ENCODE results near the gene ZDHHC16. TPM values are rescaled to one million over a fixed set of nuclear protein-coding genes. Genes with fewer than 3 reads are reported as not detected.
"Not testable (repeated sequence)": the region's sequence is repeated elsewhere in the genome, so short reads cannot be mapped to it uniquely, and the experiment has no call there.

The ZDHHC16 gene
- polyA plus RNA-seq, 3 donors, result 19.6 to 31.8 (median 25.2) TPM

DNA sequence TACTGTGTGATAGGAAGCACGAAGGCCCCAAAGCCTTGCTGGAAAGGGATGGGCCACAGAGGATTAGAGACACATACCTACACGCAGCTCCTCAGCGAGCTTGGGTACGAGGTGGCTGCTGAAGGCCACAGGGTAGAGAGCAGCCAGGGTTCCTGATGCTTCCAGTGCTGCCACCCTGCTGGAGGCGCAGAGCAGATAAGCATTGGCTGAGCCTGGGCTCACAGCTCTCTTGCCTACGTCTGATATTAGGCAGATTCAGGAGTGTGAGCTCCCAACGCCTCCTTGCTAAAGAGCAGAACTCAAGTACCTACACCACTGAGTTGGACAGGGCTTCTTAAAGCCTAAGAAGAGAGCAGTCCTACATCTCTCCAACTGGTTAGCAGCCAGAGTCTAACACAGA is 20.0 kb downstream of the ZDHHC16 start:
- 89 to 90% (median 90%) methylated on average over 7 of the region's 7 CpGs for WGBS, 3 donors
- no peak overlapping the region for H3K27ac ChIP-seq (ENCODE audit: low read depth, low read length)

DNA sequence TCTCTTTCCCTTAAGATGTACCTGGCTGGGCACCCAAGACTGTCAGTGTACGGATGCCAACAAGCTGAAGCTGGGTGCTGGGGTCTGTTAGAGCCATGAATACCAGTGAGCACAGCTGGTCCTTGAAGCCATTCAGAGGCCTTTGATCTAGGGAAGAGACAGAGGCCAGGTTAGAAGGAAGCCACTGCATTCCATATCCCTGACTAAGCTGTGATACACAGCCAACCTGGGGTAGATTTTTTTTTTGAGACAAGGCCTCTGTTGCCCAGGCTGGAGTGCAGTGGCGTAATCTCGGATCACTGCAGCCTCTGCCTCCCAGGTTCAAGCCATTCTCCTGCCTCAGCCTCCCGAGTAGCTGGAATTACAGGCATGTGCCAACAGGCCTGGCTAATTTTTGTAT is 20.8 kb downstream of the ZDHHC16 start:
- H3K27ac ChIP-seq (ENCODE audit: low read depth, low read length), result no peak overlapping the region
- WGBS, 3 donors, result 93 to 95% (median 93%) methylated on average over 4 of the region's 4 CpGs

DNA sequence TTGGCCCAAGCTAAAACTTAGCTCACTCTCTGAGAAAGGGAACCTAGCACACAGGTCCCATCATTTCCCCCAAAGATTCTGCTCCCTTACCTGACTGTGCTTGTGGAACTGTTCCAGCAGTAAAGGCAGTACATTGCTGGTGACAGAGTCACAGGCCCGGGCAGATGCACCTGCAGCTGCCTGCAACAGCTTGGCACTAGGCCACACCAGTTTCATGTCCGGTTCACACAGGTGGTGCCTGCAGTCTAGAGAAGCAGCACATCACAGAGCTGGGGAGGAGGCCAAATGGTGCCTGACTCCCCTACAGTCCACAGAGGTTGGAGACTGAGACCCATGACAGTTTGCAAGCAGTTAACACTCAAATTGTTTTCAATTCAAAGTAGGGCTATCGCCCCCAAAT is 22.2 kb downstream of the ZDHHC16 start:
- H3K27ac ChIP-seq (ENCODE audit: low read depth, low read length), result no peak overlapping the region
- 80 to 82% (median 81%) methylated on average over 3 of the region's 3 CpGs for WGBS, 3 donors

DNA sequence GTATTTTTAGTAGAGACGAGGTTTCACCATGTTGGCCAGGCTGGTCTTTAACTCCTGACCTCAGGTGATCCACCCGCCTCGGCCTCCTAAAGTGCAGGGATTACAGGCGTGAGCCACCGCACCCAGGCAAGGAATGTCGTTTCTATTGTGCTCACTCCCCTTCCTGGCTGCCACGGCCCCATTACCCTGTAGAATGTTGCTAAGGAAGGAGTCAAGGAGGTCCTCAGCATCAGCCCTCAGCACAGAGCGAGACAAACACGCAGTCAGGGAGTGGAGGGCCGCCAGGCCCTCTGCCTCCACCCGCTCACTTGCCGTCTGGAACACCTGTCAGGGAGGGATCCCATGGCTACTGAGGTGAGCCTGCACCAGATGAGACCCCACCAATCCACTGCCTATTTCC is 22.8 kb downstream of the ZDHHC16 start:
- H3K27ac ChIP-seq (ENCODE audit: low read depth, low read length), result not testable (repeated sequence)
- 94 to 96% (median 94%) methylated on average over 12 of the region's 12 CpGs for WGBS, 3 donors

DNA sequence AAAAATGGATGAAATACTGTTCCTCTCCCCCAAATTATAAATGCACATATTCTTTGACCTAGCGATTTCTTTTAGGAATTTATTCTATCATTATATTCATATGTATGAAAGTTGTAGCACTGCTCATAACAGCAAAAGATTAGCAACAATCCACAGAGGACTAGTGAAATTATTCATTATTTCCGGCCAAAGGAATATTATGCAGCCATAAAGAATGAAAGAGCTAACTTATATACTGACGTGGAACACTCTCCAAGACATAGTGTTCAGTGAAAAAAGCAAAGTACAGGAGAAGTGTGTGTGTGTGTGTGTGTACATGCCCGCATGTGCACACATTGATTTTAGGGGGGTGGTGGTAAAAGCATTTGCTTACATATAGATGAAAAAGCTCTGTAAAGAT is 28.9 kb downstream of the ZDHHC16 start:
- 96 to 99% (median 98%) methylated on average over 4 of the region's 4 CpGs for WGBS, 3 donors
- no peak overlapping the region for H3K27ac ChIP-seq (ENCODE audit: low read depth, low read length)

DNA sequence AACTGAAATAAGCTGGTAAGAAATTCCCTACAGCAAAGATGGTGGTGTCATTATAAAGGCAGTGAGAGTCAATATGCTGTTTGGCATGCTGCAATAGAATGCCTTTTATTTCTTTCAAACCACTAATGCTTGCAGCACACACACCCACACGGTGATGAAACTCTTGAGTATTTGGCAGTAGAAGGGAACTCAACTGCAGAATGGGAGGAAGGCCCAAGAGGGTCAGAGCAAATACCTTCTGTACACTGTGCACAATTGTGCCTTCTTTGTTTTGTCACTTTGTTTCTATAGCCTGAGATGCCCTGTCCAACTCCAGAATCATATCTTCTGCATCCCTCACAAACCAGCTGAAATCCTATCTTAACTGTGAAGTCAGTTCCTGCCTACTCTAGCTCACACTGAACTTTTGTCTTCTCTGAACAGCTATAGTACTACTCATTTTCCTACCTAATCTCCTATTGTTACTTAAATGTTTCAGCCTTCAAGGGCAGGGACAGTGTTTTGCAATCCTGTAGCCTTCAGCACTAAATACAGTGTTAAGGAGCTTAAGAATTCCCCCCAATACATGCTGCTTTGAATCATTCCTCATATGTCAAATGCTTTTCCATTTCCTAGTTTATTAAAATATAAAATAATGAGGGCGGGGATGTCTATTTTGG is 30.1 kb downstream of the ZDHHC16 start:
- WGBS, 3 donors, result 61 to 92% (median 72%) methylated on average over 2 of the region's 2 CpGs
- H3K27ac ChIP-seq (ENCODE audit: low read depth, low read length), result no peak overlapping the region

DNA sequence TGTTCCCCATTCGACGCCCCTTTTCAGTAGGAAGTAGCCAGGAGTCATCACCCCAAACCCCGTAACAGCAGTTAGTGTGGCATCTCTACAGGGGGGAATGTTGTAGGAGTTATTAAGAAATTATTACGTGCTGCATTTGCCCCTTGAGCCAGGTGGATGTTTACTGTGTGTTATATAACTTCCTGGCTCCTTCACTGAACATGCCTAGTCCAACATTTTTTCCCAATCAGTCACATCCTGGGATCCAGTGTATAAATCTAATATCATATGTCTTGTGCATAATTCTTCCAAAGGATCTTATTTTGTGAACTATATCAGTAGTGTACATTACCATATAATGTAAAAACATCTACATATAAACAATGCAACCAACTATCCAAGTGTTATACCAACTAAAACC is 33.4 kb downstream of the ZDHHC16 start:
- 80 to 86% (median 83%) methylated on average over 4 of the region's 4 CpGs for WGBS, 3 donors

DNA sequence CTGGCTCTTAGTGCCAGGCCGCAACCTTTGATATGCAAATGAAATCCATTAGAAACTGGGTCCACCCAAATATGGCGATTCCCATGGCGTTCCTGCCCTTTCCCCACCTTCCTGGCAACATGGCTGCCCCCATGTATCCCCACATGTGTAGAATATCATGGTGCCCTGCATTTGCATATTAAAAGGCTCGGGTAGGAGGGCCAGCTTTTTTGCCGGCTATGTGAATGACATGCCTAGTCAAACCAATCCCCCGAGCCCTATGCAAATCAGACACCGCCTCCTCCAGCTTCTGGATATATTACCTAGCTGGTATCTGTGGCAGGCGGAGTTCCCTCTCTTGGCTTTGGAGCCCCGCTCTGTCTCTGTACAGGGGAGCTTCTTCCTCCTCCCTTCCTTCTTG is 34.0 kb downstream of the ZDHHC16 start:
- 77 to 81% (median 80%) methylated on average over 9 of the region's 9 CpGs for WGBS, 3 donors
- no peak overlapping the region for H3K27ac ChIP-seq (ENCODE audit: low read depth, low read length)

More for the DNA sequence above, 33.4 kb downstream of the ZDHHC16 start:
- not testable (repeated sequence) for H3K27ac ChIP-seq (ENCODE audit: low read depth, low read length)

DNA sequence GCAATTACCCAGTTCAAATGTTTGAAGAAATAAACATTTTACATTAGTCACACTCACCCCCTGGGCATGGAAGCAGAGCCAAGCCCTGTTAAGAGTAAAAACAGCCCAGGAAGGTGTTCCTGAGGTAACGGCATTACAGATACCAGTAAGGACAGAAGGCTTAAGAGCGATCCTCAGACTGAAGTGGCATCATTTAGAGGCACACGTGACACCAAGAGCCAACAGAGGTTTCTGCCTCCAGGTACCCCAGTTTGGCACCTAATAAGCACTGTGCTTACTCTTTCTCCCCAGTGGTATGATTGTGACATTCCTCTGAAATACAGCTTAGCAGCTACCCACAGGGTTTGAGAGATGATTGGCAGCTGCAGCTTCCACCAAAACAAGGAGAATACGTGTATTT is 35.1 kb downstream of the ZDHHC16 start:
- 89 to 93% (median 93%) methylated on average over 4 of the region's 4 CpGs for WGBS, 3 donors
- H3K27ac ChIP-seq (ENCODE audit: low read depth, low read length), result no peak overlapping the region

DNA sequence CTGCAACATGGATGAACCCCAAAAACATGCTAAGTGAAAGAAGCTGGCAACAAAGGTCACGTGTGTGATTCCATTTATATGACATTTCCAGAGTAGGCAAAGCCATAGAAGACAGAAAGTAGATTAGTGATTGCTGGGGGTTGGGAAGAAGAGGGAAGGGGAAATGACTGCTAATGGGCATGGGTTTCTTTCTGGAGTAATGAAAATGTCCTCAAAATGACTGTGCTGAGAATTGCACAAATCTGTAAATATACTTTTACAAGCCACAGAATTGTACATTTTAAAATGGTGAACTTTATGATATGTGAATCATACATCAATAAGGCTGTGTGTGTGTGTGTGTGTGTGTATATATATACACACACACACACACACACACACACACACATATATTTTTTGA is 36.4 kb downstream of the ZDHHC16 start:
- no peak overlapping the region for H3K27ac ChIP-seq (ENCODE audit: low read depth, low read length)
- WGBS, 3 donors, result 85 to 94% (median 94%) methylated on average over 1 of the region's 1 CpG

DNA sequence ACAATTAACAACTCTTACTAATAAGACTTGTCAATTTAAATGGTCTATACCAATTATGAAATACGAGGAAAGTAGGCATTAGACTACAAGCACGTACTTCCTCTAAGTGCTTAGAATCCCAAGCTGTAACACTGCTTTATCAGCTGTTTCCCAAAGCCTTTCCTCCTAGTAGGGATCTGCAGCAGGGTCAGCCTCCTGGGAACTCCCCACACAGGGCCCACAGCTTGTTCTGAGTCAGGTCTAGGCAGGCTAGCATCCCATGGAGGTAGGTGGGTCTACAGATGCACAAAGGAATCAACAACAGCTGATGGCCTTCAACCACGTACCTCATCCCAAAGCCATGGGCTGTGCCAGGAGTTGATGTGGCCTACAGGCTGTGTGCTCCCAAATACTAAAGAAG is 37.5 kb downstream of the ZDHHC16 start:
- no peak overlapping the region for H3K27ac ChIP-seq (ENCODE audit: low read depth, low read length)
- WGBS, 3 donors, result 54 to 80% (median 69%) methylated on average over 3 of the region's 3 CpGs

DNA sequence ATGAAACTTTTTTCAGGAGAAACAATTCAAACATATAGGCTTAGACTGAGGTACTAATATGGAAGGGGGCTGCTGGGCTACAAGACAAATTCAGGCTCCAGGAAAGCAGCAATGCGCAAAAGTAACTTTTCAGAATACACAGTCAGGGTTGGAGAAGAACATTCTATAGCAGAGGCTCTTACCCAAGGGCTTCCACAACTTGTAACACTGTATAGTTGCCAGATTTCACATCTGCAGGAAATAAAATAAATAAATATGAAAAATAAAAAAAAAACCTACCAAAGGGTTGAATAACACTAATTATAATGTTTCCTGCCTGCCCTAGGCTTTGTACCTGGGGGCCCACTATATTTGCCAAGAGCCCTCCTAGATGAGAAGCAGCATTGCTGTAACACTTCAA is 37.9 kb downstream of the ZDHHC16 start:
- 86 to 95% (median 94%) methylated on average over 1 of the region's 1 CpG for WGBS, 3 donors
- no peak overlapping the region for H3K27ac ChIP-seq (ENCODE audit: low read depth, low read length)

DNA sequence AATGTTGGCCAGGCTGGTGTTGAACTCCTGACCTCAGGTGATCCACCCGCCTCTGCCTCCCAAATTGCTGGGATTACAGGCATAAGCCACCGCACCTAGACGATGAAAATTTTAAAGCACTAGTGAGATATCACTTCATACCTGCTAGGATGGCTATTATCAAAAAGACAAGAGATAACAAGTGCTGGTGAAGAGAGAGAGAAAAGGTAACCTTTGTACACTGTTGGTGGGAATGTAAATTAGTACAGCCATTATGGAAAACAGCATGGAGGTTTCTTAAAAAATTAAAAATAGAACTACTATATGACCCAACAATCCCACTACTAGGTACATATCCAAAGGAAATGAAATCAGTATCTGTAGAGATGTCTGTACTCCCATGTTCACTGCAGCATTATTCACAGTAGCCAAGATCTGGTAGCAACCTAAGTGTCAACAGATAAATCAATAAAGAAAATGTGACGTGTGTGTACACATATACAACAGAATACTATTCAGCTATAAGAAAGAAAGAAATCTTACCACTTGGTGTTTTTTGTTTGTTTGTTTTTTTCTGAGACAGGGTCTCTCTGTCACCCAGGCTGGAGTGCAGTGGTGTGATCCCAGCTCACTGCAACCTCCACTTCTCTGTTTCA is 39.8 kb downstream of the ZDHHC16 start:
- 69 to 93% (median 90%) methylated on average over 4 of the region's 4 CpGs for WGBS, 3 donors
- H3K27ac ChIP-seq (ENCODE audit: low read depth, low read length), result no peak overlapping the region

DNA sequence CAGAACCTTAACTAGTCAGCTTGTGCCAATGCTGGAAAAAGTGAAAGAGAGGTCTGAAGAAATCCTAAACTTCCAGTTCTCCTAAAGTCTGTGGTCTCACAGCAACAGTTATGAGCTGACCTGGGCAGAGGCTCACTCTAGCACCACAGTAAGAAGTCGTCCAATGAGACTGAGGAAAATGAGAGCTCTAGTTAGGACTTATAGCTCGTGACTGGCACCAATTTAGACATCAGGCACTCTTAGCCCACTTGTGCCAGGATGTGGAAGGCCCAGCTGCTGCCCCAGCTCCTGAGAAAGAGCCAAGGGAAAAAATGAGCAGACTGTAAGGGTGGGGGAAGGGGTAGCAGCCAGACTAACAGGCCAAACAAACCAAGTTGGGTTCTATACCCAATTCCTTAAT is 44.6 kb downstream of the ZDHHC16 start:
- no peak overlapping the region for H3K27ac ChIP-seq (ENCODE audit: low read depth, low read length)
- WGBS, 3 donors, result 55 to 66% (median 59%) methylated on average over 2 of the region's 2 CpGs

DNA sequence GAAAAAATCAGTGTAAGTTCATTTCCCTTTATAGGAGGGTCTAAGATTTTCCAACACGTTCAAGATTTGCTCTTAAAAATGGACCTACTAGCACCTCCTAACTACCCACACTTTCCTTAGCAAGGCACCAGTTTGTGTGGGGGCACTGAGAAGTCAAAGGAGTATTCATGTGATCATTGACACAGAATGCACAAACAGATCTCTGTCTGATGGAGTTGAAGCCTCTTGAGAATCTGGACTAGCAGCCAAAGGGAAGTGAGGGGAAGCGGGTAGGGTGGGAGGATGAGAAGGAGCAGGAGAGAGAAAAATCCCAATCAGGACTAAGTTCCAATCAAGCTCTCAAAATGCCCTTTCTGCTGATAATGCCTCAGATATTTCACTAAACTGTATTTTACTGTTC is 48.2 kb downstream of the ZDHHC16 start:
- 22 to 38% (median 37%) methylated on average over 2 of the region's 2 CpGs for WGBS, 3 donors
- H3K27ac ChIP-seq (ENCODE audit: low read depth, low read length), result no peak overlapping the region

DNA sequence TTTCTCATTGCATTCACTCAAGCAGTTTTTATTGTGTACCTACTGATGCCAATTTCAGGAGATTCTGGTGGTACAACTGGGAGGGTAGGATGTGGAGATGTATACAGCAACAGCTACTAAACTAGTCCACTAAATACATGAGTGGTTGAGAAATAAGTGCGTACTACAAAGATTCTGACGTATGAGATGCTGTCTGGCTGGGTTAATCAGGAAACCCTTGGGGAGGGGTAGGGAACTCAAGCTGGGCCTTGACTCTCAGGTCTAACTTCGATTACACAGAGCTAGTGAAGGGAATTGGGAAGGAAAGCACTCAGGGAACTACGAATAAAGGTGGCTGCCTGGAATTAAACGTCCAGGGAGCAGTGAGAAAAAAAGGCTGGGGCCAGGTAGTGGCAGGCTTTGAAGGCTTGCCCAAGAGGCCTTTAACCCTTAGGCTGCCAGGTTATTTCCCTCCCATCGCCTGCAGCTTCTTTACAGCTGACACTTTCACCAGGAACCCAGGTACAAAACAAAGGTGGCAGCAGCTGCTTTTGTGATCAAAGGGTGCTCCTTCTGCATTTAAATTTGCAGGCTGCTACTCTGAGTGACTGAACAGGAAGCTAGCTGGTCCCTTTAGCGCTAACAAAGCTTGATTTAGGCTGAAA is 49.0 kb downstream of the ZDHHC16 start:
- WGBS, 3 donors, result 20 to 40% (median 37%) methylated on average over 7 of the region's 7 CpGs
- no peak overlapping the region for H3K27ac ChIP-seq (ENCODE audit: low read depth, low read length)

DNA sequence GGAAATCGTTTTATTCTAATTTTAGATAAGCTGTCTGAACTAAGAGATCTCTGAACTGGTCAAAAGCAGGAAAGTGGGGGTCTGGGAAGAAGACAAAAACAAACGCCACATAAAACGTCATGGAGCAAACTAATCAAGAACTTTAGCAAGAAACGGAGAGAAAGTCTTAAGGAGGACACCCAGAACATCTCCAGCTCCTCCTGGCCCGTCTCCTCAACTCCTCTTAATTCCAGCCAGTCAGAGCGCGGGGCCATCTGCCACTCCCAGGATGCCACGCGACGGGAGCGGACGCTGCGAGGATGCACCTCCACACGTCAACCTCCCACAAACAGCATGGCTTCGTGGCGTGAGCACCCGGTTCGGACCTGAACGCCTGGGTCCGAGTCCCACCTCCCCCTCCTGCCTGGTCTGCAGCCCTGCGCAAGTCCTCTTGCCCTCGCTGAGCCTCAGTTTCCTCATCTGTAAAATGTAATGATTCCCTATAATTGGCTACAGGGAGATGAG is 51.6 kb downstream of the ZDHHC16 start:
- no peak overlapping the region for H3K27ac ChIP-seq (ENCODE audit: low read depth, low read length)

DNA sequence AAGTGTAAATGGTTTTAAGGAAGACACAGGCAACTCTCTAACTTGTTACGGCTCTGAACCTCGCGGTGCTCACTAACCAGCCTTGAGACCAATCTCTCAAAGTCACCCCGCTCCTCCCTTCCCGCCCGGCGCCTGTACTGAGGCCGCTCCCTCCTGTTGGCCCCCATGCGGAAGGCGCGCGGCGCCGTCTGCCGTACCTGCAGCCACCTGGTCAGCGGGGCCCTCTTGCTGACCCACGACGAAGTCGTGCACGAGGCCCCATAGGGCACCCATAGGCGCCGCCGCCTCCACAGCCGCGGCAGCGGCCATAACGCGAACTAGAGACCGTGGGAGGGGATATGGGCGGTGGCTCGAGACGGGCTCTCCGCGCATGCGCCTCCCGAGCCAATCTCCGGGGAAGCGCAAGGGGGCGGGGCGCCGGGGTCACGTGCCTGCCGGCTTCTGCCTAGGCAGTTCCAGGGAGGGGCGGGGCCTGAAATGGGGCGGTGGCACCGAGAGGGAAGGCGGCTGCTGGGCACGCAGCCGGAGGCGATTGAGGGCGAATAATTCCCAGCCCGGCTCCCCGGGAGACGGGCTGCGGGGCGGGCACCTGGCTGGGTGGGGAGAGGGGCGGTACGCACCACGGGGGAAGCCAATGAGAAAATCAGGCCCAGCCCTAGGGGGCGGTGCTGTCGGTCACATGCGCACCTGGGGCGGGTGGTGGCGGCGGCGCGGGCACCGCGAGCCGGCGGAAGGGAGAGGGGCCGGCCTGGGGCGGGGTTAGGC is 52.3 kb downstream of the ZDHHC16 start, which contains the start of gene MMS19:
Gene MMS19 (minus strand): TSS at position 347 of the 765 bp plus-strand sequence. CDS start 38 bp downstream, at position 309.
- WGBS, 3 donors, result 0 to 1% (median 1%) methylated on average over 52 to 73 of the region's 73 CpGs
- H3K27ac ChIP-seq (ENCODE audit: low read depth, low read length), result no peak within 1 kb of the TSS

More for the DNA sequence above, 51.6 kb downstream of the ZDHHC16 start:
- 0 to 1% (median 0%) methylated on average over 22 of the region's 22 CpGs for WGBS, 3 donors

Data from adipose tissue (tissue), 3 donors.